HK-2 (cell line): ENCODE results near the gene DNAH17.
A peak's percentile ranks its signal among the peaks of the same experiment; 100 is the strongest.
"Not testable (repeated sequence)": the region's sequence is repeated elsewhere in the genome, so short reads cannot be mapped to it uniquely, and the experiment has no call there.

Source experiments
- DNase-seq: peaks from one replicate; pipeline ENCODE4 v3.0.0-alpha.2; 2018; ENCODE audit not compliant: unreplicated experiment

Gene DNAH17

DNA sequence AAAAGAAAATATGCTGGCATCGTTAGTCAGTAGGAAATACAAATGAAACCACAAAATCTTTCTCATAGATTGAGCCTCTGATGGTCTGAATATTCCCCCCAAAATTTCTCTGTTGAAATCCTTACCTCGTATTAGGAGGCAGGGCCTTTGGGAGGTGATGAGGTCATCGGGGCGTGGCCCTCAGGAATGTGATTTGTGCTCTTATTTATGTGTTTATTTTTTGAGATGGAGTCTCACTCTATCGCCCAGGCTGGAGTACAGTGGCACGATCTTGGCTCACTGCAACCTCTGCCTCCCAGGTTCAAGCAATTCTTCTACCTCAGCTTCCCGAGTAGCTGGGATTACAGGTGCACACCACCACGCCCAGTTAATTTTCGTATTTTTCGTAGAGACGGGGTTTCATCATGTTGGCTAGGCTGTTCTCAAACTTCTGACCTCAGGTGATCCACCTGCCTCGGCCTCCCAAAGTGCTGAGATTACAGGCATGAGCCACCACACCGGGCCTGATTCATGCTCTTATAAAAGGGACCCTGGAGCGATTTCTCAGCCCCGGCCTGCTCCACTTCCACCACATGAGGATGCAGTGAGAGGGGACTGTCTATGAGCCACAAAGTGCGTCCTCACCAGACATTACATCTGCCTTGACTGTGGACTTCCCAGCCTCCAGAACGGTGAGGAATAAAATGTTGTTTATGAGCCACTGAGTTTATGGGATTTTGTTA is 53.1 kb downstream of the DNAH17 start:
- DNase-seq = no peak

DNA sequence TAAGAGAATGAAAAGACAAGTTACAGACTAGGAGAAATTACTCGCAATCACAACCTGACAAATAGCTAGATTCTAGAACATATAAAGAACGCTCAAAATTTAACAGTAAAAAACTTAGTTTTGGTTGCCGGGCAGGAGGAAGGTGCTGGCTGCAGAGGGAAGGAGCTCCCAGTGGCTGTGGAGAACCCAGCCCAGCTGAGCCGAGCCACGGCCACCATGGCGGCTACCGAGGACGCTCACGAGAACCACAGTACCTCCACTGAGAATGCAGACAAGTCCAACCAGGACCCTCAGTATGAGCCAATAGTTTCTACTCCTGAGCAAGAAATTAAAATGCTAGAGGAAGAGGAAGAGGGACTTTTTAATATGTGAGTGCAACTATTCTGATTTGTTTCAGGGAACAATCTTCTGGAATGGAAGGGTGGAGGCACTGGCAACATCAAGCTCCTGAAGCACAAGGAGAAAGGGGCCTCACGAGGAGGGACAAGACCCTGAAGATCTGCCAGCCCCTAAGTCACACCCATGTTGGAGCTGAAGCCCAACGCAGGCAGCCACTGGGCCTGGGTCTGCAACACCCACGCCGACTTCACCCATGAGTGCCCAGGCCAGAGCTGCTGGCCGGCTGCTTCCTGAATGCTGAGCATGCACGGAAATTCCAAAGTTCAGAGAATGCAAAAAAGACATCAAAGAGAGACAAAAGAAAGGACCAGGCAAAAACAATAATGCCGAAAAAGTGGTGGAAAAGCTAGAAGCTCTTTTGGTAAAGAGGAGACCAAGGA is 55.0 kb downstream of the DNAH17 start:
- no peak for DNase-seq

DNA sequence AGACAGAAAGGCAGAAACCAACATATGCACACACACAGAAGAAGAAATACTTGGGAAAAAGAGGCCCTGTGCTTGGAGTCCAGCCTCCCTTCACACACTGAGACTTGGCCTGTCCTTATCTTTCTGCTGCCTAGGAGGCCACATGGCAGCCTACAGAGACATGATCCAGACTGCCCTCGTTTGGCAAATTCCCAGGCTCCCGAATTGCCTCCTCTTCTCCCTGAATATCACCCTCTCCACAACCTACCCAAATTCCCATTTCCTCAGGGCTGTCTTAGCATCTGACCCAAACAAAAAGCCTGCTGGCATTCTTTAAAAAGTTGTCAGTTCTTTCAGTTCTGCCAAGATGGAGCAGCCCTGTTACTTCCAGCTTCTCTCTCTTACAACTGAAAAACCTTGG is 59.8 kb downstream of the DNAH17 start:
- DNase-seq = no peak

DNA sequence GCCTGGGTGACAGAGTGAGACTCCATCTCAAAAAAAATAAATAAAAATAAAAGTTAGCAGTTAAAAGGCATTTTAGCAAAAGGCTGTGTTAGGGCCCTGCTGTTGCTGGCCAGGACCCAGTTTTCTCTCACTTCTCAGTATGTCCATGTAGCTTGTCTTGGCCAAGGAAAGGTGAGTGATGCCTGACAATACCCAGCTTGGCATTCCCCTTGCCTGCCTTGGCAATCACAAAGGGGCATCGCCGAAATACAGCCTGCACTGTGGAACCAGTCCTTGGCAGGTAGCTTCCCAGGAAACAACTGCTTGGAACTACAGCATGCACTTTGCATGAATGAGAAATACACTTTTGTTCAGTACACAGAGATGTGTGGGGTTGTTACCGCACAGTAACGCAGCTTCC is 61.7 kb downstream of the DNAH17 start:
- DNase-seq = no peak

DNA sequence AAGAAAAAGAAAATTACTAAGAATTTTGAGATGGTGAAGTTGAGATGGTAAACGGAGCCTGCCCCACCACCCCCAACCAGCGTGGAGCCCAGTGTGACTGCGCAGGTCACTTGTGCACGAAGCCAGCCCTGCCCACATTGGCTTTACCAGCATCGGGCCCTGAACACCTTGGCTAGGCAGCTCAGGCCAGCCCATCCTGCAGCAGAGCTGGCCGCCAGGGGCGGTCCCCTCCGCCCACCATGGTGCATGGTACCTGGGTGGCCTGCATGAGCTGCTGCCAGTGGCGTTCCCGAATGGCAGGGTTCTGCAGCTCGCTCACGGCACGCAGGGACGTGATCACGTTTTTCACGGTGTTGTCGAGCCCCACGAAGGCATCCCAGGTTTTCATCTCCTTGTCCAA is 62.7 kb downstream of the DNAH17 start:
- DNase-seq = no peak

DNA sequence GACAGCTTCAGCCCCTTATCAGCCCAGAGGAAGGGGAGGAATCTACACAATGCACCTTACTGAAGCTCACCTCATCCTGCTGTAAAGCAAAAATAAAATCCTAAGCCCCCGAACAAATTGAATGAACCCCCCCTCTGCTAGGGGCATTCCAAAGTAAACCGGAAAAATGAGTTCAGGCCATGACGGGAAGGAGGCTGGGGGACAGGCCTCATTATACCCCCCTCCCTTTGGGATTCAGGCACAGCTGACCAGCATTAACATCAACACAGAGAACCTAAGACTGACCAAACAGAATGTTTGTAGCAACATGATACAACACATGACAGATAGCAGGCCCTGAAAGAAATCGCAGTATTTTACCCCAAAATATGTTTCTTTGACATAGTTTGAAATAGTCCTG is 64.2 kb downstream of the DNAH17 start:
- no peak for DNase-seq

DNA sequence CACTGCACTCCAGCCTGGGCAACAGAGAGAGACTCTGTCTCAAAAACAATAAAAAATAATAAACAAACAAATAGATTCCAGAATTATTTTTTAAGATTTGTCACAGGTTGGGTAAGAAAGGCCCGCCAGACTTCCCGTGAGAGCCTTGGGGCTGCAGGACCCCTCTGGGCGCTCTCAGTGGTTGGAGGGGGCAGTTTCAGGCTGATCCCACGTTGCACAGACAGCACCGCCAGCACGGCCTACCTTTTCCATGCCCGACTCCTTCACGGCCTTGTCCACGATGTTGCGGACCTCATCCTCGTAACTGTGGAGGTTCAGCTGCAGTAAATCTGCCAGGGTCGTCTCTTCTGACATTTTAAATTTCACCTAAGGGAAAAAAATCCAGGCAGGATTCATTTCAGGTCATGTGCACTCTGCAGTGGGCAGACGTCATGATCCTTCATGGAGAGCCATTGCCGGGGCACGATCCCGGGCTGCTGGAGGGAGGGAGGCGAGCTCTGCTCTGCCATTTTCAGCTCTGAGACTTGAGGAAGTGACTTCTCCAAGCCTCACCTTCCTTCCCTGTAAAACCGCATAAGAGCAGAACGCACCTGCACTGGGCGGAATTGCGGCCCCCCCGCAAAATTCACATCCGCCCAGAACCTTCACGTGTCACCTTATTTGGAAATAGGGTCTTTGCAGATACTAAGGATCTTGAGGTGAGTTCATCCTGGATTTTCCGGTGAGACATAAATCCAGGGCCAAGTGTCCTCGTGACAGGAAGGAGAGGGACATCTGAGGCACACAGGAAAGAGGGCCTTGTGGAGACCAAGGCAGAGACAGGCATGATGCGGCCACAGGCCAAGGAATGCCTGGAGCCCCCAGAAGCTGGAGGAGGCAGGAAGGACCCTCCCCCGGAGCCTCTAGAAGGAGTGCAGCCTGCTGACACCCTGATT is 66.8 kb downstream of the DNAH17 start:
- no peak for DNase-seq

DNA sequence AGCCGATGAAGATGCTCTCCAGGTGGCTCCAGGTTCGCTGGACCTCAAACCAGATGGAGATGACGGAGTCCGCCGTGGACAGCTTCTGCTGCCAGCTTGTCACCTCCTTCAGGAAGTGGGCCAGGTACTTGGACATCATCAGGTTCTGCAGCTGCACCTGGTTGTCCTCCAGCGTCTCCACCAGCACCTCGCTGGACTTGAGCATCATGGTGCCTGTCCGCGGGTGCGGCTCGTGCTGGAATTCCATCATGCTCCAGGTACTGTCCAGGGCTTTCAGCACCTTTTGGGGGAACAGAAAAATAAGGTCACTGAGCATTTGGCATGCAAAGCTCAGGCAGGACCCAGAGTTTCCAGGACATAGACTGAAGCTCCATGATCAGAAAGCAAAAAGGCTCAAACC is 69.7 kb downstream of the DNAH17 start:
- DNase-seq = no peak

DNA sequence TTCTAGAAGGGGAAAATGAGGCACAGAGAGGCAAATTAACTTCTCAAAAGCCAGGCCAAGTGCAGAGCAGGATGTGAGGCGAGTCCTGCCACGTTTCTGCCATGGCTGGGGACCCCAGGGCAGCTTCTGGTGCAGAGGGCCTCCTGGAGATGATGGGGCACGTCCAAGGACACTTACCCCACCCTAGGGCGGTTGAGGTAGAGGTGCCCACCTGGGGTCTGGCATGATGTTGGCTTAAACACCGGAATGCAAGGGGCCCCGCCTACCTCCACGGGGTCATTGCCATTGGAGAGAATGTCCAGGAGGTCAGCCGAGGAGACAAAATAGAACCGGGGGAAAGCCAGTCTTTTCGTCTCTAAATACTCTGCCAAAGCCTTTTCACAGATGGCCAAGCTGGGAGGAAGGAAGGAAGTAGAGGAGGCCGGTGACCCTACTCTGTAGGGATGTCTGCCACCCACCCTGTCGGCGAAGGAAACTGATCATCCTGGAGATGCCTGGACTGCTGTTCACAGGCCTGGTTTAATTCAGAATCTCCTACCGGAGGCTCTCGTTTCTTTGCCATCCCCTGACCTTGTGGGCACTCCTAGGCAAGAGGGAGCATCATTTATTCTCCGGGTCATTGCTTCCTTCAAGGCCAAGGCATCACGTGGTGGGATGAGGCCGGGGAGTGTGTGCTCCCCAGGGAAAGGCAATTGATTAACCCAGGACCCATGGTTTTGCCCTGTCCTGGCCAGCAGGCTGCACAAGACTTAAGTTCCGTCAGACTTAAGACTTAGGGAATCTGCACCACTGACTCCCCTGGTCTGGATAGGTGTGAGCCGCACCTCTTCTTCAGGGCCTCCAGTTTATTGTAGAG is 70.5 kb downstream of the DNAH17 start:
- no peak for DNase-seq

DNA sequence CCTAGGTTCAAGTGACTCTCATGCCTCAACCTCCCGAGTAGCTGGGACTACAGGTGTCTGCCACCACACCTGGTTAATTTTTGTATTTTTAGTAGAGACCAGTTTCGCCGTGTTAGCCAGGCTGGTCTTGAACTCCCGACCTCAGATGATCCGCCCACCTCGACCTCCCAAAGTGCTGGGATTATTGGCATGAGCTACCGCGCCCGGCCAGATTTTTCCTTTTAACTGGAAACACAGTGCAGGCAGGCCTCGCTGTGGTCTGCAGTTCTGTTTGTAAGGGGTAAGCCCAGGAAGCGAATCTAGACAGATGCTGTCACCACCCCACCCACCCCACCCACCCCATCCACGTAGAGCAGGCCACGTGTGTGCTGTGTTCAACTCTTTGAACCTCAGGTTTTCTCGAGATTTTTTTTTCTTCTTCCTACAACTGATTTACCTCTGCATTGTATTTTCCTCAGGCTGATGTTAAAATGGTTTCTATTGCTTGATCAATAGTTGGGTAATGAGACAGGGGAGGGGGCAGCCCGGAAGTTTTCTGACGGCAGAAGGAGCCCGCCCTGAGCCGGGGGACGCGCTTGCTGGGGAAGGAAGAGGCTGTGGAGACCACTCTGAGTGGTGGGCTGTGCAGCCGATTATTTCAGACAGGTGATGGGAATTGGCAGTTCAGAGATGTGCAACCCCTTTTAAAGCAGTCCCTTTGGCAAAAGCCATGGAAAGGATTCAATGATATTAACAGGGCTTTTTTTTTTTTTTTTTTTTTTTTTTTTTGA is 72.9 kb downstream of the DNAH17 start:
- no peak for DNase-seq

DNA sequence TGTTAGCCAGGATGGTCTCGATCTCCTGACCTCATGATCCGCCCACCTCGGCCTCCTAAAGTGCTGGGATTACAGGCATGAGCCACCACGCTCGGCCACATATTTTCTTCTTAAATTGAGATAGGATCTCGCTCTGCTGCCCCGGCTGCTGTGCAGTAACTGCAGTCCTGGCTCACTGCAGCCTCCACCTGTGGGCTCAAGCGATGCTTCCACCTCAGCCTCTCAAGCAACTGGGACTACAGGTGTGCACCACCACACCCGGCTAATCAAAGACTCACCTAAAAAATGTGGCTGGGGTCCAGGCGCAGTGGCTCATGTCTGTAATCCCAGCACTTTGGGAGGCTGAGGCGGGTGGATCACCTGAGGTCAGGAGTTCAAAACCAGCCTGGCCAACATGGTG is 73.8 kb downstream of the DNAH17 start:
- DNase-seq = not testable (repeated sequence)

DNA sequence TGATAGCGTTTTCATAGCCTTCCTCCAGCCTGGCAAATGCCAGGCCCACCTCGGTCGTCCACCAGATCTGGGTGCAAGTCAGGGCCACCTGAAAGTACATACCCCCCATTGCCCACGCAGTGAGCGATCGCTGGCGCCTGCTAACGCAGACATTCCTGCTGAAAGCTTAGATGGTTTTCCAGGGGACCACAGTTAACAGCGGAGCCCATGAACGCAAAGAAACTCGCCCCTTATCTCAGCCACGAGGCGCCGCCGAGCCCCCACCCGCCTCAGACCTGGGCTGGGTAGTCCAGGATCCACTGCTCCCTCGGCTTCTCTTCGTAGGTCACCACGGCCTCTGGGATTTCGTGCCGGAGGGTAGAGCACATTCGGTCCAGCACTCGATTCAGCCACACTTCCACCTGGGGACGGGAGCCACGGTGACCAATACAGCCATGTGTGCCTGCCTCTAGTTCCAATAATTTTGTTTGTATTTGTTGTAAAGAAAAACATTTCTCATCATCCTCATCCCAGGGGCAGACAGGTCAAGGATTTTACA is 74.5 kb downstream of the DNAH17 start:
- DNase-seq = no peak

DNA sequence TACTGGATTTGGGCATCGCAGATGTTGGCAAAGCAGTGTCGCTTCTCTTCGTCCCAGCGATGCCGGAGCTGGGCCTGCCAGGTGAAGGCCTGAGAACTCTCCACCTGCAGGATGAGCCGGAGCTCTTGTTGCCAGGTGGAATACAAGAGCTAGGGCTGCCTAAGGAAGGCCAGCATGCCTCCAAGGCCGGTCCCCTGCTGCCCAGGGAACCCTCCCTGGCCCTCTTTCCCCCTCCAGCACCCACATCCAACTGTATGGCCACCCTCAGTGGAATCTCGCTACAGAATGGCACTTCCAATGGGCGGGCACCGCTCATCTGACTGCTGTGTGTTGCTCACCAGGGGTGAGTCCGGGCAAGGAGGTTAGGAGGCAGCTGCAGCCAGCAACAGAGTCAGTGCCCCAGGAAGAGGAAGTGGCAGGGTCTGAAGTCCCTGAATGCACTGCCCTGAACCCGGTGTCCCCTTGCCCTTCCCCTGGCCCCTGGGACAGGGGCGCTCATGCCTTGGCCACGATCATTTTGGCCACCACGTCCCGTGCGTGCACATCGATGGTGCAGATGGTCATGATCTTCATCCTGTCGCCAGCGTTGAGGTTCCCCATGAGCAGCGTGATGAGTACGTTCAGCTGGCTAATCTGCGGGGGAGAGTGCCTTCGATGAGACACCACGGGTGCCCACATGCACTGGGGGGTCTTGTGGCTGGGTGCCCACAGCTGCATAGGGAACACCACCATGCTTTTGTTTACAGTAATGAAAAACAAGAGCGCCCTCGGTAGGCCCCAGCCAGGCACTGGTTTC is 75.8 kb downstream of the DNAH17 start:
- DNase-seq = no peak

DNA sequence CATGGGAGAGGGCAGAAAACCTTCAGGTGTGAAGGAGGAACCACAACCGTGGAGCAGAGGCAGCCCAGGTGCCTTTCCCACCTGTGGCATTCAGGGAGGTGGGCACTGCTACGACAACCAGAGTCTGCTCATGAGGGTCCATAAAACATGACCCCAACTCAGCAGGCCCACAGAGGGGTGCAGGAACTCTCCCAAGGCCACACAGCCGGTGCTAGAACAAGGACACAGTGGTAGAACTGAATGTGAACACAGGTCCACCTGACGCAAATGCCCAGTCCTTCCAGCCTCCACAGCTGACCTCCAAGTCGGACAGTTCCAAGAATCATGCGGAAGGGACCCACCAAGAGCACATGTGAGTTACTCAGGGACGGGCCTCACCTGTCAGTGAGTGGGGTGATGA is 76.4 kb downstream of the DNAH17 start:
- no peak for DNase-seq

DNA sequence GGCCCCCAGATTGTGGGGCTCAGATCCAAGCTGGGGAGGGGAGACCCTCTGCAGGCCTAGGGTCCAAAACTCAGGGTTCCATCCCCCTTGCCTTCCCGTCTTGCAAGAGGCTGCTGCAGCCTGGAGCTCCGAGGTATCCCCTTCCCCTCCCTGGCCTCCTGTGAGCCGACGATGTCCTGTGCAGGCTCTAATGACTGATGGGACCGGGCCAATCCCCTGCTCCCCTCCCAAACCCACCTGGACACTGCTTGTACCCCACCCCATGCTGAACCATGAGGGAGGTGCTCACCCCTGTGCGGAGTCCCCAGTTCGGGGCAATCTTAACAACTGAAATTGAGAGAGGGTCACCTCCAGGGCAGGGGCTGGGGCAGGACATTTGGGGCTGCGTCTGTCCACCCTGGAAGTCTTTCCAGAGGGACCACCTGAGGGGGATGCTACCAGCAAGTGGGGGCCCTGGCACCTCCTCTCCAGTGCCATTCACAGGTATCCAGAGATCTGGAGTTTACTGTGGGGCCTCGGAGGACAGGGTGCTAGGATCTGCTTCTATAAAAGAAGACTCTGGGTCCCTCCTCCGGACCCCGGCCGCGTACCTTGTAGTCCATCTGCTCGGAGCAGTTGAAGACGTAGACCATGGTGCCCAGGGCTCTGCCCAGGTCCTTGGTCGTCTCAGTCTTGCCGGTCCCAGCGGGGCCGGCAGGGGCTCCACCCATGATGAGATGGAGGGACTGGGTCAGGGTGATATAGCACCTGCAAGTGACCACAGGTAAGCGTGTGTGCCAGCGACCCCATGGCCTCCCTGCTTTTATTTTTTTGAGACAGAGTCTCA is 77.3 kb downstream of the DNAH17 start:
- no peak for DNase-seq

DNA sequence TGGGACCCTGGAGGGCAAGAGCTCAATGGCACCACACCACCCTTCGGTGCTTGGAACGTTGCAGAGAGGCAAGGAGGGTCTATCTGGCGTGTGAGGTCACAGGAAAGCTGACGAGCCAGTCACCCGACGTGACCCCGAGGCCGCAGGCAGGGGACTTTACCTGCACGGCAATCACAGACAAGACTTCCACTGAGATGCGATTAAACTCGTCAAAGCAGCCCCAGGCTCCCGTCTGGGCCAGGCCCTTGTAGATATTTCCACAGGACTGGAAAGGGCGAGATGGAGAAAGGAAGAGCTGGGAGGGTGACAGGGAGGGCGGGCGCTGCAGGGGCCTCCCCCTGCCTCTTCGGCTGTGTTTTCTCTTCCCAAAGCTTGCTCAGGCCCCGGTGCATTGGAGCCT is 78.3 kb downstream of the DNAH17 start:
- DNase-seq = no peak

DNA sequence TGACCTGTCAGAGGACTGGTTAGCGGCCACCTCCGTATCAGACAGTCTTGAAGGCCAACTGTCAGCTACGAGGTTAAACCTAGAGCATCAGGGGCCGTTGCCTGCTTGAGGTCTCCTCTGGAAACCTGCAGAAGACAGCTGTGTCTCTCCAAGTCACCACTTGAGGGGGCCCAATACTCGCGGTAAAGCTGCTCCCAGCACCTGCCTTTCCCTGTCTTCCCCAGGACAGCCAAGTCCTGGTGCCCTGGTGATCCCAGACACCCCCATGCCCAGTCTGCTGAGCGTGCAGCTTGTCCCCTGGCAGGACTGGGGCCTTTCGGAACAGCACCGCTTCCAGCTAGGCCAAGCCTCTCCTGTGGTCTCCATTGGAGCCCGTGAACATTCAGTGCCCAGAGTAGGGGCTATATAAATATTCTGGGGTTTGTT is 80.1 kb downstream of the DNAH17 start:
- peak; percentile 78 for DNase-seq

DNA sequence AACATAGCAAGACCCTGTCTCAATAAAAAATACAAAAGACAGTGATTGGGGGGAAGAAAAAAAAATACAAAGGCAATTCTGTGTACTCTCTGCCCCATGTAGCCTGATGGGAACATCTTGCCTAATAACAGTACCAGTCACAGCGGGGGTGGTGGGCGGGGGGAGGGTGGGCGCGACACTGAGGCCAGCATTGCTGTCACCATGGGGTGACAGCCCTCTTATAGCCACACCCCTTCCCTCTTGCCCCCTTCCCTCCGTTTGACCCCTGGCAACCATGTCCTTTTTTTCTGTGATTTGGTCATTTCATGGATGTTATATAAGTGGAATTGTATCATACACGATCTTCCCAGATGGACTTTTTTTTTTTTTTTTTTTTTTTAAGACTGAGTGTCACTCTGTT is 80.9 kb downstream of the DNAH17 start:
- DNase-seq = no peak

DNA sequence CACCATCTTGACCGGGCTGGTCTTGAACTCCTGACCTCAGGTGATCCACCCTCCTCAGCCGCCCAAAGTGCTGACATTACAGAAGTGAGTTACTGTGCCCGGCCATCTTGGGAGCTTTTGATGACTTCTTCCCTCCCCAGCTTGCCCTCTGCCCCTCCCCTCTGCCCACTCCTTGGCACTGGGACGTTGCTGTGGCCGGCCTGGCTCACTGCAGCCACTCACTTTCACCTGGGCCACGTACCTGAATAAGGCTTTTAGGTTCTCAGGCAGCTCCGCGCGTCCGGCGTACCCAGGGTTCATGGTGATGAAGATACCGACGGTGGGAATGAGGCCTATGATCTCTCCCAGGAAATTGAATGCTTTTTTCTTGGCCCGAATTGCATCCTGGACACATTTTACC is 81.6 kb downstream of the DNAH17 start:
- no peak for DNase-seq
